Astrocyte of the cerebellum (primary cell): ENCODE data around the gene CCDC9B.

Experiments
- DNase-seq: peaks from one replicate; pipeline ENCODE4 v3.0.0-alpha.2; 2011; ENCODE audit warnings: low read depth
- H3K4me3 ChIP-seq: 2 replicates; pipeline ENCODE4 v1.5.1; 2011; ENCODE audit warnings: mild to moderate bottlenecking, low read depth, low read length, moderate library complexity
- CTCF ChIP-seq: IDR thresholded peaks from 2 replicates; pipeline ENCODE4 v1.5.1; 2012; ENCODE audit warnings: low read length, low read depth, moderate library complexity, mild to moderate bottlenecking; ENCODE audit errors: missing control alignments
- in situ Hi-C: cut with HindIII; loops from 2 replicates; pipeline ENCODE4 v1.10.0; 2017; ENCODE audit warnings: low sequenced_read_pairs

Gene CCDC9B

GRCh38 chr15:40335938-40336743 lies 4.6 kb downstream of the CCDC9B start:
- TF ChIP-seq CTCF: no peak
- DNase-seq: no peak
- in situ Hi-C loops: no loop called here
- no peak overlapping the region for H3K4me3 ChIP-seq

- in situ Hi-C loops: no loop called here
- no peak for TF ChIP-seq CTCF
- no peak for DNase-seq
- H3K4me3 ChIP-seq: no peak overlapping the region
These were observed 5.6 kb downstream of the CCDC9B start for GRCh38 chr15:40334941-40335795.

GRCh38 chr15:40334541-40334940 lies 6.2 kb downstream of the CCDC9B start:
- H3K4me3 ChIP-seq: no peak overlapping the region
- no peak for DNase-seq
- in situ Hi-C loops: no loop called here
- no peak for TF ChIP-seq CTCF

GRCh38 chr15:40333922-40334492 lies 6.7 kb downstream of the CCDC9B start:
- DNase-seq: no peak
- in situ Hi-C loops: no loop called here
- TF ChIP-seq CTCF: no peak
- H3K4me3 ChIP-seq: no peak overlapping the region

GRCh38 chr15:40332113-40332781 lies 8.5 kb downstream of the CCDC9B start:
- no peak for TF ChIP-seq CTCF
- DNase-seq: no peak
- in situ Hi-C loops: no loop called here
- H3K4me3 ChIP-seq: no peak overlapping the region

- H3K4me3 ChIP-seq: no peak overlapping the region
- in situ Hi-C loops: no loop called here
- no peak for DNase-seq
- no peak for TF ChIP-seq CTCF
These were observed 9.1 kb downstream of the CCDC9B start for GRCh38 chr15:40331637-40332036.
